GM19099 (cell line): ENCODE data around the gene CDC42EP3.

Experiments
- POLR2A ChIP-seq: IDR thresholded peaks from 3 replicates; pipeline ENCODE4 v1.6.1; 2011; ENCODE audit warnings: low read depth; ENCODE audit not compliant: insufficient read length; ENCODE audit errors: extremely low read depth

Gene CDC42EP3

DNA sequence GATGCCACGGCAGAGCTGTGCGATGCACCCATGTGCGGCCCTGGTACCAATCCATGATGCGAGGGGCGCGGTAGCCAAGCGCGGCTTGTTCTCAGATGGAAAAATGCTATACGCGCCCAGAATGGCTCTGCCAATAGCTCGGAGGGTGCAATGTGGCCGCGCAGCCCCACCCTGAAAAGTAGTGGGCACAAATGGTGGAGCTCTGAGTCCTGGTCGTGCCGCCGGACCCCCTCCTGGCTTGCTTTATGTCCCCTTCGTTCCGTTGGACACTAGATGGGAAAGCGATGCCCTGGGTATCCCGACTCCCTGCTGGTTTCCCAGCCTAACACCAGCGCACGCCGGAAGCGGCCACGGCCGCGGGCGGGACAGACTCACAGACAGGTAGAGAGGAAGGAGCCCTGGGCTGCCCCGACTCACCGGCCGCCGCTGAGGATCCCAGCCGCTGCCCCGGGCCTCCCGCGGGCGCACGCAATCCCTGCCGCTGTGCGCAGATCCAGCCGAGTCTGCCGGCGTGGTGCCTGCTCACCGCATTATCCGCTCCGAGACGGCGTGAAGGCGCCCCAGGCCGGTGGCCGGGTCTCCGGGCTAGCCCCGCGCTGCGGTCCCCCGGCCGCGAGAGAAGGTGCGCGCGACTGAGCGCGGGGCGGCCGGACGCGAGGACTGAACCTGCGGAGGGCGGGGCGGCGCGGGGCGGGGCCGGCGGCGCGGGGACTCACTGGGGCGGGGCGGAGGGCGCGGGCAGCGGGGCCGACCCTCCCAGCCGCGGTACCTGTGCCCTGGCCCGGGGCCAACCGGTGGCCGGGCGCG, at the start of gene CDC42EP3:
Gene CDC42EP3, minus strand, starts transcription at position 634 of the 807 bp plus-strand sequence. CDS start 25,055 bp downstream, outside the sequence.
- TF ChIP-seq POLR2A = peak; percentile 90

- TF ChIP-seq POLR2A = no peak
Measured at GRCh38 chr2:37721201-37721560, 49.7 kb upstream of the CDC42EP3 start.

DNA sequence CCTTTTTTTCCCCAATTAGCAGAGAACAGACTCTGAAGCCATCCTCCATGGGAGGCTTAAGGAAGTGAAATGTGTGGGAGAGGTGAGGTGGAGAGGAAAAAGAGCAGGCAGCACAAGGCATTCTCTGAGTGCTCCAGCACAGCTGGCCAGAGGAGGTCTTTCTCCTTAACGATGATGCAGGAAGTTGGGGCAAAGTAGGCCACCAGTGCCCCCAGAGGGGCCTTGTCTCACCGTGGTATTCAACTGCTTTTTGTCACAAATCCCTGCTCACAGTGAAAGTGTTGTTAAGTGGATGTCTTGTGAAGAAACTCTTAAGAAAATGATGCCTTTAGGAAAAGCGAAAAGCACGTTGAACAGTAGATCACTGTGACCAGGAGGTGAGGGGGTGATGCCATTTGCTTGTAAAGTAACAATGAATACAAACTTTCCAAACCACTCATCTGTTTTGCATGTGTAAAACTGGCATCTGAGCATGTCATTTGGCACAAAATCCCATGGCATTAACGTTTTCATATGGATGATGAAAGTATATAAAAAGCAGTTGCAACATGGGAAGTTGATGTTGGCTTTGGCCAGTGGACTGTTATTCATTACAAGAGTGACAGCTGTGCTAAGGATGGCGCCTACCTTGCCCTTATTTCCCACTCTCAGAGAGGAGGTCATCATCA, 49.2 kb upstream of the CDC42EP3 start:
- TF ChIP-seq POLR2A = no peak

DNA sequence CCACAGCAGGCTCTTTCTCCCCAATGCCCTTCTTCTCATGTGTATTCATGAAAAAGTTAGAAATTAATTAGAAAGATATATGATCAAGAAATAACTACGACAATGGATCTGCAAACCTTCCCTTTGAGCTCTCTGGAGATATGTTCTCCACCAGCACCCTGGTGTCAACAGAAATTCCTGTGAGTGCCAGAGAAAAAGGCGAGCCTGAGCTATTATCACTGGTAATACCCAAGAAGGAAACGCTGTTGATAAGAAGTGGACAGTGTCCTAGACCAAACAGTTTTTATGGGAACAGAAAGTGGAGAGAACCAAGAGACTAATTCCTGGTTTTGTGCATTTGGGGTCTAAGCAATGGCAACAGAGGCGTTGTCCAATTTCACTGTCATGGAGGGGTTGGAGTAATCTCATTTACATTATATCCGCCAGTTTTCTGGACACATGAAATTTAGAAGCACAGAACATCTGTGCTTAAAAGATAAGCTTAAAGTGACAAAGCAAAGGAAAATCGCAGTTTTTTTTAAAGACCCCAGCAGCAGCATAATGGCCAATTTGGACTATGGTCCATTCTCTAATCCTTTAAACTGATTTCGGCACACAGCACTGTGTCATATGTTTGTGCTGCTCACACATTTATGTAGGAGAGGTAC, 47.2 kb upstream of the CDC42EP3 start:
- TF ChIP-seq POLR2A = no peak

- no peak for TF ChIP-seq POLR2A
Measured at GRCh38 chr2:37713258-37713700, 41.8 kb upstream of the CDC42EP3 start.

- no peak for TF ChIP-seq POLR2A
Measured at GRCh38 chr2:37711831-37712230, 40.4 kb upstream of the CDC42EP3 start.

- TF ChIP-seq POLR2A = no peak
Measured at GRCh38 chr2:37711308-37711731, 39.9 kb upstream of the CDC42EP3 start.

DNA sequence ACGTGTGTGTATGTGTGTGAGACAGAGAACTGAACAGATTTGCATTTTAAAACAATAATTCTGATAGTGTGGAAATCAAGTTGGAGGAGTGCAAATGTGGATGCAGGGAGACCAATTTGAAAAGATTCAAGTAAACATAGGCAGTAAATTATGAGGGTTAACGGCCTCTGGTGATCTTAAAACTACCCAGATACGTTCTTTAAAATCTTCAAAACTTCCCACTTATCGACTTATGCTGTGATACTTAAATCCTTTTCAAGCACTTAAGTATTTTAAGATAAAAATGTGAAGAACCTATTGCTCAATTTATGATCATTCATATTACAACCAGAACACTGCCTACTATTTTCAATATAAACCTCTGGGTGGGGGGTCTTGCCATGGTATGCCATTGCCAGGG, 37.7 kb upstream of the CDC42EP3 start:
- no peak for TF ChIP-seq POLR2A

DNA sequence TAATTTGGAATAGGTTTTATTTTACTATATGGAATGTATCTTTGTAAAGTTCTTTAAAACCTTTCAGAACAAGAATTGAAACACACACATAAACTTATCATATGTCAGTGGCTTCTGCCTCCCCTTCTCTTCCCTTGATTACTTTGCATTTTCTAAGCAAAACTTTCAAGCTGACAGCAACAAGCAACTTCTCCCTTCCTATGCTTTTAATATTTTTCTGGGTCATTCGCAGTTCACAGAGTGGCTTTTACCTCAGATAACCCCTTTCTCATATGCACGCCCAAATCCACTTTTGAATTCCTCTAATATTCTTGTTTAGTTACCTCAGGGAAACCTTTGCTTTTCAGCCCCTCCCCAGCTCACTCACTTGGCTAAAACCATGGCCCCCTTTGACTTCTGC, 36.7 kb upstream of the CDC42EP3 start:
- TF ChIP-seq POLR2A = no peak

GRCh38 chr2:37707393-37707792, 36.0 kb upstream of the CDC42EP3 start:
- no peak for TF ChIP-seq POLR2A

GRCh38 chr2:37706334-37707183, 35.1 kb upstream of the CDC42EP3 start:
- TF ChIP-seq POLR2A = no peak

- TF ChIP-seq POLR2A = no peak
Measured at GRCh38 chr2:37705191-37705590, 33.7 kb upstream of the CDC42EP3 start.

DNA sequence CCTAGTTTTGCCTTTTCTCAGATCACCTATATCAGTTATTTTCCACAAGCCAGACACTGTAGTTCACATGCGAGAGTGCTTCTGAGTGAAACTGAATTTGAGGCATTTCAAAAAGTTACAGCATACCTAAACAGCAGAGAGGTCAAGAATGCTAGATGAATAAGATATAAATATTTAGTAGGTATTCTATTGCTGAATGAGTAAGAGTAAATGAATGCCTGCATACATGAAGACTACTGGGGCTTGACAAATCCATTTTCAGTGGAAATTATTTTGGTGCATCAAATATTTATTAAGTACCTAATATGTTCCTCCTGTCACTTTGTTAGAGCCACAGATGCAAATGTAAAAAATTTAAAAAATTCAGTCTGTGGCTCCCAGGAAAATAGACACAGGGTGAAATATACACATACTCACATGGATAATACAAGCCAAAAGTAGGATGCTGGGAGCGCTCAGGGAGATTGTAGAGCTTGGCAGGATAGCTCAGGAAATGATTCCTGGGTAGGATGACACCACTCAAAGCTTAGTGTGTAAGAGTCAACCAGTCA, 27.6 kb upstream of the CDC42EP3 start:
- no peak for TF ChIP-seq POLR2A

GRCh38 chr2:37695336-37695735, 23.9 kb upstream of the CDC42EP3 start:
- TF ChIP-seq POLR2A = no peak
